ENCODE measurements around the gene RBPJ.
"Not testable (repeated sequence)": the region's sequence is repeated elsewhere in the genome, so short reads cannot be mapped to it uniquely, and the experiment has no call there.

RBPJ gene

DNA sequence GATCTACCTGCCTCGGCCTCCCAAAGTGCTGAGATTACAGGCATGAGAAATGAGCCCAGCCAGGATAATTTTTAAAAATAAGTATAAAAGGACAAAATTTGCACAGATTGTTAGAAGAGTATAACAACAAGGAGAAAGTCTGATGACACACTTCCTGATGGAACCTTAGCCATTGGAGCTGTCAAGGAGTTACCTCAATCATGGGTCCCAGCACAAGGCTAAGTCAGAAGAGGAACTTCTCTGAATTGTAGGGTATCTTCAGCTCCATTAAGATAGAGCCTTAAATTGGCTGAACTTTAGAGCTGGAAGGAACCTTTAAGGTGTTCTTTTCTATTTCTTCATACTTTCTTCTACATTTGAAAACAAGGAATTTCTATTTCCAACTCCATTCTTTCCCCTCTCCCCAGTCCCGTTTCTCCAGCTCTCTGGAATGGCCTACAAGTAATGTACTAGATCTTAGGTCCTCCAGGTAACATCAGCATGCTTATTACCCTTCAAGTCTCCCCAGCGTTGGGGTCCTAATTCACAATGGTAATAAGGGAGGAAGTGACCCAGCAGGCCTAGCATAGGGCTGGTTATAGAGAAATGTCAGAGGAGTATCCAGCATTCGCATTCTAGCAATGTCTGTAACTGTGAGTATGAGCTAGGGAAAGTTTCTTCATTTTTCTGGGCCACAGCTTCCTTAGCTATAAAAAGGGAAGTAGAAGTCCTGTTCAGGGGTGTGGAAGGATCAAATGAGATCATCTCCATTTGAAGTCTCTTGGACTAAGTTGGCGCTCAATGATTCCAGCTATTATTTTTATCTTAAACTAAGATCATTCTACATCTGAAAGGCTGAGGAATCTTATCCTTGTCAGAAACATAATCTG lies 18.5 kb upstream of the RBPJ start:
- no peak for DNase-seq (ENCODE audit: low read depth in 2 of 2)

DNA sequence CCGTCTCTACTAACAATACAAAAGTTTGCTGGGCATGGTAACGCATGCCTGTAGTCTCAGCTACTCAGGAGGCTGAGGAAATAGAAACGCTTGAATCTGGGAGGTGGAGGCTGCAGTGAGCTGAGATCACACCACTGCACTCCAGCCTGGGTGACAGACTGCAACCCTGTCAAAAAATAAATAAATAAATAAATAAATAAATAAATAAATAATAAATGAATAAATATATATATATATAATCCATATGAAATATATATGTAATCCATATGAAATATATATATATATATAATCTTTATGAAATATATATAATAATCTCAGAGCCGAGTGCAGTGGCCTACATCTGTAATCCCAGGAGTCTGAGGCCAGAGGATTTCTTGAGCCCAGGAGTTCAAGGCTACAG lies 17.8 kb upstream of the RBPJ start:
- DNase-seq (ENCODE audit: low read depth in 2 of 2): no peak

DNA sequence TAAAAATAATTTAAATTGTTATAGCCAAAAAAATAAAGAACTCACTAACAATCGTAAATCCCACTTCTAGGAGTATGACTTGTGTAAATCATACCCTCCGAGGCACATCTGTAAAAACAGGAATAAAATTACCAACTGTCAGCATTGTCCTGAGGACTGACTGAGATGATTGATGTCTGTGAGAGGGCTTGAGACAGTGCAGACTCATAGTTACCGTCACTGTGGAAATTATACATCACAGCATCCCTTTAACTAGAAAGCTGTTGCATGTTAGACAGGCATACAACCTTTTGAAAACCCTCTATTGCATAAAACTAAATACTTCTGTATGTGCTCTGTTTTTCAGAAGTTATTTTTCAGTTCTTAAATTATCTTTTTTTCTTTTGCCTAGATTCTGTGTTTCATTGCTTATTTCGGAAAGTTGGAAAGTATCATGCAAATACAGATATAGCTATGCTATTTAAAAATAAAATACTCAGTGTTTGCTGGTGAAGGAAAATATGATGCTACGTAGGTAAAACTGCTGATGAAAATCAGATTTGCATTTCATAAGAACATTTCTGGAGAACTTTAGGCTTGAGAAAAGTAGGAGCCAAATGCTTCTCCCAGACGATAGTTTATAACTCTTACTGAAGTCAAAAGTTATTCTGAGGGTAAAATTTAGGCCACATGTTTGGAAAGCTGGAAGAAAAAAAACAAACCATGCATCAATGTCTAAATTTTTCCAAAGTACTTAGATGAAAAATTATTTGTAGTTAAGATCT lies 13.6 kb upstream of the RBPJ start:
- DNase-seq (ENCODE audit: low read depth in 2 of 2): no peak

DNA sequence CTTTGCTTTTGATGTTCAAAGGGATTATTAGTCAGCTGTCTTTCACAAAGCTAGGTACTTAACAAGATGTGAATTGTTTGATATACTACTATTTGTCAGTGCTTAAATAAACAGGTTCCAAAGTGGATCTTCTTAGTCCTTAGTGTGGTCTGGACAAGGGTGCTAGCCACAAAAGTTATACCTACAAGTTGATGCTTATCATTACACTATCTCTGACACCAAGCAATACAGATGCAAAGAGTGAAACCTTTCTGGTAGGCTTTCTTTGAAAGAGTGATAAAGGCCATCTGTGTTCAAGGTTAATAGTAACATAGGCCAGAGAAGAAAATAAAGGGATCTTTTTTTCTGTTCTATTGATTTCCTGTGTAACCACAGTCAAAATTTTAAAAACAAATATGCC lies 12.2 kb upstream of the RBPJ start:
- DNase-seq (ENCODE audit: low read depth in 2 of 2): no peak

DNA sequence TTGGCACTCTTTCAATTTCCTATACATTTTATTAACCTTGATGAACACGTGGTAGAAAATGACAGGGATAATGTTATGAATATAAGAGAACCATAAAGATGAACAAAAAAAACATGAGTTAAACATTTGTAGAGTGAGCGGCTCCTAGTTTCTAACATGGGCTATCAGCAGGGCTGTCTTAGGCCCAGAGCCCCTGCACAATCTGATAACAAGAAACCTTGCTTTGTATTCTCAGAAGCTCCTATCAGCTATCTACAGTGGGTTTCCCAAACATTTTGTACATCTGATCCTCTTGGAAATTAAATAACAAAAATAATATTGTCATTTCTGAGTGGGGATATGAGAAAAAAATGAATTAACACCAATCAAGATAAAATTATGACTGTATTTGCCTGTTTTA lies 10.6 kb upstream of the RBPJ start:
- no peak for DNase-seq (ENCODE audit: low read depth in 2 of 2)

DNA sequence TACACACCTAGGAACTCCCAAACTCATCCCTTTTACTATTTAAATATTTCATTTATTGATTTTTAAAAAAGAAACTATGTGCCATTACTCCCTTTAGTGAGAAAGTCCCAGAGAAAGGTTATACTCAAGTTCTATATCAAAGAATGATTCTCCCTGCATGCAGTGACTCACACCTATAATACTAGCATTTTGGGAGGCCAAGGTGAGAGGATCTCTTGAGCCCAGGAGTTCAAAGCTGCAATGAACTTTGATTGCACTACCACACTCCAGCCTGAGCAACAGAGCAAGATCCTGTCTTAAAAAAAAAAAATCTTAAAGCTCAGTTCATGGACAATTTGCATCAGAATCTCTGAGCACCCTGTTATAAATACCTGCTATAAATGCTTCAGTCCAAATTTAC lies 9.2 kb upstream of the RBPJ start:
- DNase-seq (ENCODE audit: low read depth in 2 of 2): no peak

DNA sequence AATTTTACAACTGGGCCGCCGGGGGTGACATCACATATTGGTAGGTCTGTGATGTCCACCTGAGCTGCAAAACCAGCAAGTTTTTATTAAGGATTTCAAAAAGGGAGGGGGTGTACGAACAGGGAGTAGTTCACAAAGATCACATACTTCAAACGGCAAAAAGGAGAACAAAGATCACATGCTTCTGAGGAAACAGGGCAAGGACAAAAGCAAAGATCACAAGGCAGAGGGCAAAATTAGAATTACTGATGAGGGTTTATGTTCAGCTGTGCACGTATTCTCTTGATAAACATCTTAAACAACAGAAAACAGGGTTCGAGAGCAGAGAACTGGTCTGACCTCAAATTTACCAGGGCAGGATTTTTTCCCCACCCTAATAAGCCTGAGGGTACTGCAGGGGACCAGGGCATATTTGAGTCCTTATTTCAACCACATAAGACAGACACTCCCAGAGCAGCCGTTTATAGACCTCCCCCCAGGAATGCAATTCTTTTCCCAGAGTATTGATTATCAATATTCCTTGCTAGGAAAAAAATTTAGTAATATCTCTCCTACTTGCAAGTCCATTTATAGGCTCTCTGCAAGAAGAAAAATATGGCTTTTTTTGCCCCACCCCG lies 5.4 kb upstream of the RBPJ start:
- not testable (repeated sequence) for DNase-seq (ENCODE audit: low read depth in 2 of 2)

DNA sequence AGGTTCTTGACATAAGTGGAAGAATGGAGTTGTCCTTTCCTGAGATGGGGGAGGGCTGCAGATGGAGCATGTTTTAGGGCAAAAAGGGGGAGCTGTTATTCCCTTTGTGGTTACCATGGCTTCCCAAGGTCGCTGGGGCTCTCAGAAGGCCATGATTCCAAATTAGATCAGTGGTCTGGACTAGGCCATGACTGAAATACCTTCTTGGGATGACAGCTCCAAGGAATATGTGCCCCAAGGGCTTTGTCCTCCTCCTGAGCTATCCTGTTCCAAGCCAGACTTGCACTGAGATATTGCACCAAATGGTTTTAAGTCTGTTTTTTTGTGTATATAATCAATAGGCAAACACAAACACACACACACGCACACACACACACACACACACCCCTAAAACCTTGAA lies 3.0 kb upstream of the RBPJ start:
- DNase-seq (ENCODE audit: low read depth in 2 of 2): no peak

DNA sequence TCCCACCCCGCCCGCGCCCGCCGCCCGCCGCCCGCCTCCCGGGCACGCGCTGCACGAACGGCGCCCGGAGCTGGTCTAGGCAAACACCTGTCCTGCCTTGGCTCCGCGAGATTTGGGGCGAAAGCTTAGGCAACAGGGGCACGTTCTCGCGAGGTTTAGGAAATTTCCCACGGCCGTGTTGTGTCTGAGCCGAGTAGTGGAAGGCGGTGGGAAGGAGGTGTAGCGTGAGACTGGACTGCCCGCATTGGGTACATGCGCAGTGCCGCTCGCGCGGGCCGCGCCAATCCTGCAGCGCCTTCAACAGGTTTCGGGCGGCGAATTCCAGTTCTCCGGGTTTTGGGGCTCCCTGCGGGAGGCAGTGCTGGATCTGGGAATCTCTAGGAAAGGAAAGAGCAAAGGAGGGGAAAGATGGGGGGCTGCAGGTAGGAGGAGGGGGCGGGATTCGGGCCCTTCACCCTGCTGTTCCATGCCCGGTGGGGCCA lies 1.3 kb upstream of the RBPJ start:
- DNase-seq (ENCODE audit: low read depth in 2 of 2): peak; percentile 97 to 98

DNA sequence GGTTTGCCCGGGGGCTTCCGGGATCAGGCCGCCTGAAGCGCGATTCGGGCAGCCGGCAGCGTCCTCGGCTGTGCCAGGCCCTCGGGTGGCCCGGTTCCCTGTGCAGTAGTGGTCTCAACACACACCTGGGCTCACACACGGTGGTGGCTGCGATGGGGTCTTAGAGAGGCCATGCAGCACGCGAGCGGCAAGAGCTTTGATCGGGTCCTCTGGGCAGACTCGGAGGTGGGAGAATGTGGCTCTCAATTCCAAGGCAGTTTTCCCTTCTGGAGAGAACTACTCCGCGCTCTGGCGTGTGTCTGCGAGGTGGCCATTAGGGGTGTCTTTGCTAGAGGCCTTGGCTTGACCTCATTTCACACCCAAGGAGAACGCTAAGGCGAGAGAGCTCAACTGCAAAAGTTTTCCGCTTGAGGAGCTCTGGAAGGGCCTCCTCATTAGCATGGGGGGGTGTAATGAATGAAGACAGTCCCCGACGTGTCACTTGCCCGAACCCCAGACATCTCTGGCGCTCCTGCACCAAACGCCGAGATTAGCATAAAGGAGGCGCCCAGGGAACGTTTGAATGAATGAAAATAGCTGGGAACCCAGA lies 771 bp upstream of the RBPJ start:
- DNase-seq (ENCODE audit: low read depth in 2 of 2): peak; percentile 26 to 50

DNA sequence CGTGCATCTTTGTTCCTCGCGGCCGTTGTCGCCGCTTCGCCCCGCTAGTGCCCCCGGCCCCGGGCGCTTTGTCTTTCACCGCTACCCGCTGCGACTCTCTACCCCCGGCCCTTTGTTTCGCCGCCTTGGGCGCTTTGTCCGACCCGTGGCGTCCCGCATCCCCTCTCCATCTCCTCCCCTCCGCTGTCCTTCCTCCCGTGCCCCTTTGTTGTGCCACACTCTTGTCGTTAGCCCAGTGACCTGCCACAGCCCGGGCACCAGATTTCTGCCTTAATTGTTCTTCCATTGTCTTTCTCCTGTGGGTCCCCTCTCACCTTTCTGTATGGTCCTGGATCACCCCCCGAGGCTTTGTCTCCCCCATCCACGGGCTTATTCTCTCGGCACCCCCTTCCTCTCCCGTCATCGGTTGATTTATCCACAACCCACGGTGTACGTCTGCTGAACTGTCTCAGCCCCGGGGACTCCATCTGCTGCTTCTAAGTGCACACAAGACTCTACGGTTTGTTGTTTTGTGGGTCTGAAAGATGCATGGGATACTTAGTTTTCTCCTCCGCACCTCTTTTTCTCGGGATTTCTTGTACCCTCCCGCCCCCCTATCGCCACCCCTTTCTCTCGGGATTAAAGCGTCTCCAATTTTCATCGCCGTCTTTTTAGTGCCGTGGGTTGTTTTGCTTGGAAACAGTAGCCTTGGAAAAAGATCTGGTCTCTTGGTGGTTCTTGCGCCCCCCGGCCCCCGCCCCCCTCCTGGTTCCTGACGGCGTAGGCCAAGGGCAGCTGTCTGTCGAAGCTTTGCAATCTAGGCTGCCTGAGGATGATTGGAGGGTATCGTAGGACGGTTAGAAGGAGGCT lies 783 bp downstream of the RBPJ start:
- DNase-seq (ENCODE audit: low read depth in 2 of 2): peak in 1 of 2 experiments; percentile 13

DNA sequence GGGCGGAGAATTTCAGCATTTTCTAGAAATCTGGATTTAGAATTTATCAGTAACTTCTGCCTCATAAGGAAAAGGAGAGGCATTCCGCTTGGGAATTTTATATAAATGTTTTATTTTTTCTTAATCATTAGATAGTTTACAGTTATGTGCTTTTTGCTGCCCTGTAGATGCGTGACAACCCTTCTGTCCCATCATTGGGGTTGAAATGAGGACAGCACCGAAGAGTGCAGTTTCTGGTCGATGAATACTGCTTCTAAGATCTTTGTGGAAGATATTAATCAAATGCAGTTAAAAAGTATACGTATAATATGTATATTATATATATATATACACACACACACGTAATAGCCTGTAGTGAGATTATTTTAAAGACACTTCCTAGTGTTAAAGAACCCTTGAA lies 1.5 kb downstream of the RBPJ start:
- no peak for DNase-seq (ENCODE audit: low read depth in 2 of 2)

DNA sequence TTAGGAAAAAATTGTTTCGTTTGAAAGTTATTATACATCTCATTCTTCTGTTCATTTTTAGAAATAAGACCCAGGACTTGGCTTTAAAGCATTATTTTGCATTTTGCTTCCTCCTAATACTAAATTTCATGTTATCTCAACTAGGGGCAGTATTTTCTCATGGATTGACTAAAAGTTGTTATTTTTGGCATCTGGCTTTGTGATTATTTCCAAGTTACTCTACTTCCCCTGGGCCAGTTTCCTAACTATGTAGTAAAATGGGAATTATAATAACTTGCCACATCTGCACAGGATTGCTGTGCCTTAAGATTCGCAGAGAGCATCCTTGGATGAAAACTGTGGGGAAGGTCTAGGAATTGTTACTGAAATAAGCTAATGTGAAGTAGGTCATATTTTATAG lies 3.0 kb downstream of the RBPJ start:
- DNase-seq (ENCODE audit: low read depth in 2 of 2): no peak

DNA sequence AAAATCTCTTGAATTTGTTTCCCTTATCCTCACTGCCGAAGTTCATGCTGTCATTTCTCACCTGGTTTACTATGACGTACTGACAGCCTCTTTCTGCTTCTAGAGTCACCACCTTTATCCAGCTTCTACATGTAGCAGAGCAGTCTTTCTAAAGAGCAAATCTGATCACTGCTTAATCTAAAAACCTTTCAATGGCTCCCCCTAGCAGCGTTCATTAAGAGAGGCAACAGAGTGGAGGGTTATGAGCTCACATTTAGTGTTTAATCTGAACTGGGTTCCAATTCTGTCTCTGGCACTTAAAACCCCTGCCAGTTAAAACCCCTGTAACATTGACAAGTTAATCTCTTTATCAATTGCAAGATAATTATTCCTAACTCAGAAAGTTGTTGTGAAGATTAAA lies 4.4 kb downstream of the RBPJ start:
- no peak for DNase-seq (ENCODE audit: low read depth in 2 of 2)

DNA sequence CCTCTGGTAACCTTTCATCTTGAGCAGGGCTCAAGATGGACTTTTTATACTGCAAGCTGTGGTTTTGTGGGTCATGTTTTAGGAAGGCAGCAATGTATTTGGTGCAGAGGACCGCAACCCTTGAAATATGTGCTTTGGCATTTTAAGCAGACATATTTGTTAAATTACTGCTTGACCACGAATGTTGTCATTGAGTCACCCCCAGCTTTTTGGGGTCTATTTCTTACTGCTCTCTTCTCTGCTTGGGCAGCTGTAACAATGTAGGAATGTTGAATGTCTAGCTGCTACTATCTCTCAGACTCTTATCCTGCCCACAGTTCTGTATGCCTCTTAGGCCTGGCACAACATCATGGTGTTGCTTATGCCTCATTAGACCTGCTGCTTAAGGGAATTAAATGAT lies 6.0 kb downstream of the RBPJ start:
- DNase-seq (ENCODE audit: low read depth in 2 of 2): no peak

DNA sequence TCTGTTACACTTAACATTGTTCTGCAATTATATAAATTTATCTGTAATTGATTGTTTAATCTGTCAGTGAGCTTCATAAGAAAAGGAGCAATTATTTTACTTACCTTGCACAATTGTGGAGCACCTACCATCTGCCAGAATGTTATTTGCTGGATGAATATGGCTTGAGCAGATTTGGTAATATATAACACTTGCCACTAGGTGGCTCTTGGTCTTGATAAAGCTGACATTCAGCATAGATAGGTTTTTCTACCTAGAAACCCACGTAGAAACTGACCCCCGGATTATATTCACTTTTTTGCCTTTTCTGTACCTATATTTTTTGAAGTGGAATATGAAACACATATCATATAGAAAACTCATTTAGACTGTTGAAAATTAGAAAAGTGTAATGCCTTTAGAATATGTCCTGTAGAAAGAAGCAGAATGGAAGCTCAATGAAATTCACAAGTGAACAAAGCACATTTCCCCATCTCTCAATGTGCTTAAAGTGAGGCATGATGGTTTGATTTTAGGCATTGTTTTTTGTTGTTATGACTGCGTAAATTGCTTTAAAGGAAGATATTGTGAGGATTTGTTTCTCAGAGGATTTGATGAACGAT lies 9.5 kb downstream of the RBPJ start:
- no peak for DNase-seq (ENCODE audit: low read depth in 2 of 2)

DNA sequence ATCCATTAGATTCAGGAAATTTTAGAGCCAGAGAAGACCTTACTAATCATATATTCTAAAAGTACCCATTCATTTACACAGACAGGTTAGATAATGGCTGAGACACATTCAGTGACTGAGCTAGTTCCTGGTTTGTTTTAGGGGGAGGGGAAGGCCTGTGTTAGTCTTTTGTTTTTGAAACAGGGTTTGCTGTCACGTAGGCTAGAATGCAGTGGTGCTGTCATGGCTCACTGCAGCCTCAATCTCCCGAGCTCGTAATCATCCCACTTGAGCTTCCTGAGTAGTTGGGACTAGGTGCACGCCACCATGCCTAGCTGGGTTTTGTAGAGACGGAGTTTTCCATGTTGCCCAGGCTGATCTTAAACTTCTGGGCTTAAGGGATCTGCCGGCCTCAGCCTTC lies 10.1 kb downstream of the RBPJ start:
- DNase-seq (ENCODE audit: low read depth in 2 of 2): no peak

DNA sequence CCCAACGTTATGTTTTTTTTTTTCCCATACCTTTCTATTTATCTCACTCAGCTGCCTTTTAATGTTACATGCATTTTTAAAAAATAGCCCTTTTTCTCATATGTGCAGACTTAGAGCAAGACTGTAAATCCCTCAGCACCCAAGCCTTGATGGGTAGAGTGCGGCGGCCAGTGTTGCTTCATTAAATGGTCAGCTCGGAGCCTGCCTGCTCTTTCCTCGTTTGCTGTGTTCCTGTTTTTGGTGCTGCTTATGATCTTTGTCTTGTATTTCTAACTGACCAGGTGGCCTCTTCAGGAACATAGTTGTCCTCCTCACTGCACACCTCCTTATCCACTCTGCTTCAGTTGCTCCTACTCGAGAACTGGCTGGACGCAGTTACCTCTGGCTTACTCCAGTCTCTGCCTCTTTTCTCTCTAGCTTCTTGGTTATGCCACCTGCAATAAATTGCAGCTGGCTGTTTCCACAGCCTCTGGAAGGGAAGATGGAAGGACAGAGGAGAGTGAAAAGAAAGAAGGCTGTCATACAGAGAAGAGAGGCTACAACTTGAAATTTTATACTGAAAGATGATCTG lies 10.7 kb downstream of the RBPJ start:
- no peak for DNase-seq (ENCODE audit: low read depth in 2 of 2)

DNA sequence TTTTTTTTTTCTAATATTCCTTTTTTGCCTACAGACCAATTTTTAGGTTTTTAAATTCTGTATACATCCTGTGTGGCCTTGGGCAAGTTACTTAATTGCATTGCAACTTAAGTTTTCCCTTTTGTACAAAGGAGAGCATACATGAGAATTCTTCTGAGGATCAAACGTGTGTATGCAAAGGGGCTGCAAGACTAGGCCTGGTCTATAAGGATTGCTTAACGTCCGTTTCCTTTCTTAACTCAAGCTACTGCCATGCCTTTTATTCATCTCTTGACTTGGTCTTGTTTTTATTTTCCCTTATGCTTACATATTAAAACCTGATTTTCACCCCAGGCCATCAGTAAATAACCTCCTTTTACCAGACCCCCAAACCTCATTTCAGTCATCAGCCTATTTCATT lies 13.6 kb downstream of the RBPJ start:
- no peak for DNase-seq (ENCODE audit: low read depth in 2 of 2)

DNA sequence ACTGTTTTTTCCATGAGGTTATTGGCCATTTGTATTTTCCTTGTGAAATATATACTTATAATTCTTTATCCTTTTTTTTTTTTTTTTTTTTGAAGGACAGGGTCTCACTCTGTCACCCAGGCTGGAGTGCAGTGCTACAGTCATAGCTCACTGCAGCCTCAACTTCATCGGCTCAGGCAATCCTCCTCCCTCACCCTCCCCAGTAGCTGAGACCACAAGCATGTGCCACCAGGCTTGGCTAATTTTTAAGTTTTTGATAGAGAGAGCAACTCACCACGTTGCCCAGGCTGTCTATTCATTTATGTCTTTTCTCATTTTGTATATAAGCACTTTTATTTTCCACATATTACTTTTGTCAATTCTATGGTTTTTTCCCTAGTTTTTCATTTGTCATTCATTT lies 16.8 kb downstream of the RBPJ start:
- no peak for DNase-seq (ENCODE audit: low read depth in 2 of 2)

All from stimulated activated CD4-positive, alpha-beta T cell treated with anti-CD3 and anti-CD28 coated beads, Interleukin-12 subunit alpha, Interleukin-12 subunit beta, amount 100 ng/mL, for 24 hours (primary cell).